Hepatocyte (in vitro differentiated cells): ENCODE results near the gene SMIM41. TPM values are rescaled to one million over a fixed set of nuclear protein-coding genes. Genes with fewer than 3 reads are reported as not detected.
A peak's percentile ranks its signal among the peaks of the same experiment; 100 is the strongest.

Source experiments
- DNase-seq: peaks from one replicate; pipeline ENCODE4 v3.0.0-alpha.2; 2016; ENCODE audit warnings: low spot score
- H2AFZ ChIP-seq: fragments of 200-600 bp; sonication (generic); 2 replicates; pipeline ENCODE4 v1.6.0; 2016; ENCODE audit warnings: antibody characterized with exemption, mild to moderate bottlenecking
- H3K27ac ChIP-seq: fragments of 200-600 bp; sonication (generic); 2 replicates; pipeline ENCODE4 v1.5.1; 2016; ENCODE audit warnings: mild to moderate bottlenecking
- H3K27me3 ChIP-seq: fragments of 200-600 bp; sonication (generic); 2 replicates; pipeline ENCODE4 v1.6.1; 2016
- H3K36me3 ChIP-seq: fragments of 200-600 bp; sonication (generic); replicated peaks from 2 replicates; pipeline ENCODE4 v1.5.1; 2016; ENCODE audit warnings: low read depth; ENCODE audit not compliant: insufficient read depth
- H3K4me1 ChIP-seq: fragments of 200-600 bp; sonication (generic); 2 replicates; pipeline ENCODE4 v1.5.1; 2016; ENCODE audit warnings: mild to moderate bottlenecking, moderate library complexity; ENCODE audit not compliant: insufficient read depth
- H3K4me2 ChIP-seq: fragments of 200-600 bp; sonication (generic); 2 replicates; pipeline ENCODE4 v1.6.0; 2016
- H3K4me3 ChIP-seq: fragments of 200-600 bp; sonication (generic); 2 replicates; pipeline ENCODE4 v1.5.1; 2016; ENCODE audit warnings: mild to moderate bottlenecking
- H3K79me2 ChIP-seq: fragments of 200-600 bp; sonication (generic); 2 replicates; pipeline ENCODE4 v1.6.0; 2017; ENCODE audit warnings: mild to moderate bottlenecking
- H3K9me2 ChIP-seq: fragments of 200-600 bp; sonication (generic); replicated peaks from 2 replicates; pipeline ENCODE4 v1.6.0; 2017; ENCODE audit warnings: mild to moderate bottlenecking; ENCODE audit not compliant: insufficient read depth
- H3K9me3 ChIP-seq: fragments of 200-600 bp; sonication (generic); 2 replicates; pipeline ENCODE4 v1.5.1; 2016; ENCODE audit warnings: low read depth, mild to moderate bottlenecking
- H4K20me1 ChIP-seq: fragments of 200-600 bp; sonication (generic); 2 replicates; pipeline ENCODE4 v1.6.0; 2016; ENCODE audit warnings: mild to moderate bottlenecking; ENCODE audit not compliant: insufficient read depth, poor library complexity, severe bottlenecking
- EZH2 ChIP-seq: fragments of 200-600 bp; sonication (generic); IDR thresholded peaks from 2 replicates; pipeline ENCODE4 v1.6.1; 2016; ENCODE audit warnings: antibody characterized with exemption, mild to moderate bottlenecking, borderline replicate concordance
- EZH2phosphoT487 ChIP-seq: fragments of 200-600 bp; sonication (generic); IDR thresholded peaks from one replicate; pipeline ENCODE4 v1.6.1; 2018; ENCODE audit warnings: antibody characterized with exemption, mild to moderate bottlenecking, low read depth, moderate library complexity; ENCODE audit not compliant: unreplicated experiment, severe bottlenecking
- WGBS: methylation state at CpG from one replicate; pipeline ENCODE4 v1.1.6; 2016; ENCODE audit warnings: low lambda C conversion rate; ENCODE audit errors: missing lambda C conversion rate; 5-methylcytosine and 5-hydroxymethylcytosine counted together
- polyA plus RNA-seq: library from polyadenylated mRNA; unstranded; fragments of >200 nt; fragmentation: Nextera tagmentation; extraction: Ambion mirVana; gene quantifications from 2 replicates; pipeline ENCODE4 v1.2.1, GENCODE V29; 2016
- total RNA-seq: library from RNA; depleted of rRNA; stranded (reverse); fragments of >200 nt; gene quantifications from 2 replicates; pipeline ENCODE4 v1.2.3, GENCODE V29; 2014
- TF ChIP-seq, protein P1 (sequence below): fragments of 200-600 bp; sonication (generic); IDR thresholded peaks from 2 replicates; pipeline ENCODE4 v1.5.1; 2016; ENCODE audit warnings: antibody characterized with exemption, mild to moderate bottlenecking; ENCODE audit not compliant: poor library complexity

The SMIM41 gene
- total and polyA plus RNA-seq, 2 experiments from 2014 or later, result not detected

DNA sequence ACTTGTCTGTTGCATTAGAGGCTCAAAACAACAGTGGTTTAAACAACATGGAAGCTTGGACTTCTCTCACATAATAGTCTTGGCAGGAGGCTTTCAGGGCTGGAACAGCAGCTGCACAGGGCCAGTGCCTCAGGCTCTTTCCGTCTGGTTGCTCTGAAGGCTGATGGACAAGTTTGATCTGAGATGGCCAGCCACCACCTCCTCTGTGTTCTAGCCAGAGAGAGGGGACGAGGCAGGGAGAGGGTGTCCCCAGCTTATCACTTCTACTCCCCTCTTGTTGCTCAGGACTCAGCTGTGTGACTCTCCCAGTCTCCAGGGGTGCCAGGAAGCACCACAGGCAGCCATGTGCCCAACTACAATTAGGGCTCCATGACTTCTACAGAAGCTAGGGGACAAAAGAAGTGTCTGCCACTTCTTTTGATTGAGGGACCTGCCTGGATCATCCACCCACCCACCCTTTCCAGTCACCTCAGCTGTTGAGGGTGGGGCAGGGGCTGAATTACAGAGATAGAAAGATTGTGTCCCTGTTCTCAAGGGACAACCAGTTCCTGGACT is 46.6 kb downstream of the SMIM41 start:
- 87% methylated on average over 2 of the region's 2 CpGs for WGBS
- no peaks in the 10 kb centered on the region for H3K9me3 ChIP-seq
- H3K4me1 ChIP-seq, result peaks cover 6% of the 10 kb centered on the region
- H3K27me3 ChIP-seq, result no peaks in the 10 kb centered on the region
- H3K27ac ChIP-seq, result peak overlapping the region; percentile 60
- H3K79me2 ChIP-seq, result no peaks in the 10 kb centered on the region
- no peaks in the 10 kb centered on the region for H4K20me1 ChIP-seq
- no peak overlapping the region for H3K4me2 ChIP-seq
- no peak for DNase-seq
- TF ChIP-seq, protein P1, sequence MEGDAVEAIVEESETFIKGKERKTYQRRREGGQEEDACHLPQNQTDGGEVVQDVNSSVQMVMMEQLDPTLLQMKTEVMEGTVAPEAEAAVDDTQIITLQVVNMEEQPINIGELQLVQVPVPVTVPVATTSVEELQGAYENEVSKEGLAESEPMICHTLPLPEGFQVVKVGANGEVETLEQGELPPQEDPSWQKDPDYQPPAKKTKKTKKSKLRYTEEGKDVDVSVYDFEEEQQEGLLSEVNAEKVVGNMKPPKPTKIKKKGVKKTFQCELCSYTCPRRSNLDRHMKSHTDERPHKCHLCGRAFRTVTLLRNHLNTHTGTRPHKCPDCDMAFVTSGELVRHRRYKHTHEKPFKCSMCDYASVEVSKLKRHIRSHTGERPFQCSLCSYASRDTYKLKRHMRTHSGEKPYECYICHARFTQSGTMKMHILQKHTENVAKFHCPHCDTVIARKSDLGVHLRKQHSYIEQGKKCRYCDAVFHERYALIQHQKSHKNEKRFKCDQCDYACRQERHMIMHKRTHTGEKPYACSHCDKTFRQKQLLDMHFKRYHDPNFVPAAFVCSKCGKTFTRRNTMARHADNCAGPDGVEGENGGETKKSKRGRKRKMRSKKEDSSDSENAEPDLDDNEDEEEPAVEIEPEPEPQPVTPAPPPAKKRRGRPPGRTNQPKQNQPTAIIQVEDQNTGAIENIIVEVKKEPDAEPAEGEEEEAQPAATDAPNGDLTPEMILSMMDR, result no peak
- TF ChIP-seq EZH2phosphoT487 (no peak), EZH2 (no peak)
- no peak overlapping the region for H3K4me3 ChIP-seq
- no peaks in the 10 kb centered on the region for H3K36me3 ChIP-seq
- H2AFZ ChIP-seq, result peak overlapping the region; percentile 18
- H3K9me2 ChIP-seq, result no peaks in the 10 kb centered on the region

DNA sequence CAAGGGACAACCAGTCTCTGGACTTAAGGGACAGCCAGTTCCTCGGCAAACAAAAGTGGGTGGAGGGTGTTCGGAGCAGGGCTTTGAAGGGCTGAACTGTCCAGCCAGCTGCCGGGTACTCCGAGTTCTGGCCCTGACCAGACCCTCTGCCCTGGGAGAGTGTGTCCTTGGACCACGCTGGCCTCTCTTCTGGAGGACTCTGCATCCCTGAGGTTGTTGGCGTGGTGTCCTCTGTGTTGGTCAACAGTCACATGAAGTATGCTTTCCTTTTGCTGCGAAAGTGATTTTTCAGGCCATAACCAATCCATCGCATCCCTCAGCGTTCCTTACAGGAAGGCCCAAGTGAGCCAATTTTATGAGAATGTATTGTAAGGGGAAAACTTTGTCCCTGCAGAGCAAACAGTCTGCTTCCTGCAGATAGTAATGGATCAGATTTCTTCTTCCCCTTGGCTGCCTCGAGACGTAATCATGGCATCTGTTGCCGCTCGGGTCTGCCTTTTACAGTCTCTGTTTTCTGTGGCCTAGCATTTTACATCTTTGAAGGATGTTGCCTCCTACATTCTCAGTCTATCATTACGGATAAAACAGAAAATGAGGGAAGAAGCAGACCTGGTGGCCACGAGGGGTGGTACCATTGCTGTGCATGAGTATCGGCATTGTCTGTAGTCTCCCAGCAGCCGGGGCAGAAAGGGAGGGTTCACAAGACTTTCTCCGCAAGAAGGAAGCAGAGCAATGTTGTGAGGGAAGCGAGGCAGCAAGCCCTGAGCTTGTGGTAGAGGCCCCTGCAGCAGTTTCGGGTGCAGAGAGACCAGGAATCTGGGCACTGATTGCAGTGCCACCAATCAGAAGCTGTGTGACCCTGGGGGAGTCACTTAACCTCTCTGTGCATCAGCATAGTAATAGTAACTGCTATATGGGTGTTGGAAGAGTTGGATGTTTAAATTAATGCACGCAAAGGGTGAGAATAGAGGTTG is 47.4 kb downstream of the SMIM41 start:
- H3K9me2 ChIP-seq, result no peaks in the 10 kb centered on the region

DNA sequence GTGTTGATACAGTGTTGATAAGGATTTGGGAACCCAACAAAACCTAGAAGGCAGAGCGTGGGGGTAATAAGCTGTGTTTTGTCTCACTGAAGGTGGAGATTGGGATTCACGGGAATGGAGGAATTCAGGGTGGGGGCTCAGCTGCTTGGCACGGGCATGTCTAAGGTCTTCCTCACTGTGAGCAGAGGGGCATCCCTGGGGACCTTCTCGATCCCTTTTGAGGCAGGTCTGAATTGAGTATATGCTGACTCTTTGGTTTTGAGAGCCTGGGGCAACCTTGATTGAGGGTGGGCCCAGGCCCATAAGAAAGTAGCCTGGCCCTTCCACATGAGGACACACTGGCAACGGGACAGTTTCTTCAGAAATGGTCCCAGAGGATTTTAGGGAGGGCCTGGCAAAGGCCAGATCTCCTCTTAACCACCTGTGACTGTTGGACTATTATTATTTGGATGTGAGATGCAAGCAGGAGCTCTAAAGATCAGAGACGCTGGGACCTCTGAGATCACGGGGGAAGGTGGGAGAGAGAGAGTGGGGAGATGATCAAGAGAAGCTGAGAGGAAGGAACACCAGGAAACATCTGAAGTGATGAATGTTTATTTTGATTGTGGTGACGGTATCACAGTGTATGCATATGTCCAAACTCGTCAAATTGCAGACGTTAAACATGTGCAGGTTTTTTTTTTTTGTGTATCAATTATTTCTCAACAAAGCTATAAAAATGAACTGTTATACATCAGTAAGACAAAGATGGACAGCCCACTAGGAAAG is 48.4 kb downstream of the SMIM41 start:
- no peaks in the 10 kb centered on the region for H3K27me3 ChIP-seq
- no peaks in the 10 kb centered on the region for H3K36me3 ChIP-seq
- H3K9me2 ChIP-seq, result no peaks in the 10 kb centered on the region
- no peak overlapping the region for H3K4me3 ChIP-seq
- no peak overlapping the region for H2AFZ ChIP-seq
- no peaks in the 10 kb centered on the region for H3K79me2 ChIP-seq
- peaks cover 6% of the 10 kb centered on the region for H3K4me1 ChIP-seq
- H3K27ac ChIP-seq, result no peak overlapping the region
- no peak overlapping the region for H3K4me2 ChIP-seq
- no peak for TF ChIP-seq EZH2
- no peak for TF ChIP-seq EZH2phosphoT487
- TF ChIP-seq, protein P1, result no peak
- no peaks in the 10 kb centered on the region for H4K20me1 ChIP-seq
- H3K9me3 ChIP-seq, result no peaks in the 10 kb centered on the region
- DNase-seq, result no peak
- 79% methylated on average over 10 of the region's 10 CpGs for WGBS

More for the DNA sequence above, 47.4 kb downstream of the SMIM41 start:
- Histone ChIP-seq H3K9me3 (no peaks in the 10 kb centered on the region), H3K27me3 (no peaks in the 10 kb centered on the region), H3K27ac (peak overlapping the region; percentile 60), H3K4me1 (peaks cover 6% of the 10 kb centered on the region), H3K36me3 (no peaks in the 10 kb centered on the region), H3K4me2 (no peak overlapping the region), H4K20me1 (no peaks in the 10 kb centered on the region), H3K4me3 (no peak overlapping the region), H3K79me2 (no peaks in the 10 kb centered on the region), H2AFZ (peak overlapping the region; percentile 21)
- TF ChIP-seq EZH2phosphoT487 (no peak), EZH2 (no peak)
- TF ChIP-seq, protein P1, result no peak
- 65% methylated on average over 21 of the region's 21 CpGs for WGBS
- no peak for DNase-seq
